HL-60 (cell line): ENCODE measurements around the gene COL23A1.

Experiments
- DNase-seq, 2 experiments: peaks; one replicate each; pipeline ENCODE4 v3.0.0-alpha.2; 2010 to 2020; ENCODE audit warnings: low read depth in 1 of 2, low spot score in 1 of 2
- H3K27ac ChIP-seq: fragments of 250-450 bp; sonication (Bioruptor Pico); replicated peaks from 2 replicates; pipeline ENCODE4 v1.5.1; 2020; ENCODE audit warnings: mild to moderate bottlenecking, moderate library complexity
- H3K27me3 ChIP-seq: fragments of 250-450 bp; sonication (Bioruptor Pico); 2 replicates; pipeline ENCODE4 v1.5.1; 2021; ENCODE audit warnings: mild to moderate bottlenecking, moderate library complexity; ENCODE audit not compliant: insufficient read depth, poor library complexity, severe bottlenecking
- H3K4me3 ChIP-seq: replicated peaks from 2 replicates; pipeline ENCODE4 v1.5.1; 2011; ENCODE audit warnings: mild to moderate bottlenecking, control low read depth, low read length; ENCODE audit not compliant: insufficient read depth
- GABPA ChIP-seq: IDR thresholded peaks from 2 replicates; pipeline ENCODE4 v1.6.1; 2012; ENCODE audit warnings: low read depth
- POLR2AphosphoS5 ChIP-seq: IDR thresholded peaks from 2 replicates; pipeline ENCODE4 v1.6.1; 2012; ENCODE audit warnings: low read depth
- SPI1 ChIP-seq: IDR thresholded peaks from 2 replicates; pipeline ENCODE4 v1.6.1; 2012; ENCODE audit warnings: low read depth, mild to moderate bottlenecking, borderline replicate concordance
- TF ChIP-seq, protein P1 (sequence below): IDR thresholded peaks from 2 replicates; pipeline ENCODE4 v1.6.1; 2012; ENCODE audit warnings: low read depth; ENCODE audit not compliant: insufficient replicate concordance
- TF ChIP-seq, protein P2 (sequence below): IDR thresholded peaks from one replicate; pipeline ENCODE4 v1.5.1; 2011; ENCODE audit warnings: low read length, control low read depth, inconsistent platforms; ENCODE audit not compliant: insufficient read depth

Gene COL23A1

DNA sequence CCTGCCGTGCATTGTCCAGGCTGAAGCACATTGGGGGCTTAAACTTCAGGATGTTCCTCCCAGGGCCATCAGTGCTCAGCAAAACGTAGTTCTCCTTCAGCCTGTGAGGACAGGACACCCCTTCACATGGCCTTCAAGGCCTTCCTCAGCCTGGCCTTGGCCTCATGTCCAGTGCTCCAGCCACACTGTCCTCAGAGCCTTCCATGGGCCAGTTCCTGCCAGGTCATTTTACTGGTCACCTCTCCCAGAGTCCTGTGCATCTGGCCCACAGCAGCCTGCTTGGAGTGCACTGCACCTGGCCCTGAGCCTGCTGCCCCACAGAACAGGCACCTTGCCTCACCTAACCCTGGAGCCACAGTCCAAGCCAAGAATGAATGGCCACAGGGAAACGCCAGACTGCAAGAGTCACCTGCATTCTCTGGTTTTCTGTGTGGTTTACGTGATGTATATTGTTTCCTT, 377.2 kb downstream of the COL23A1 start:
- TF ChIP-seq POLR2AphosphoS5, result peak; percentile 69; the same call in 1 of the 2 replicates
- TF ChIP-seq, protein P1, sequence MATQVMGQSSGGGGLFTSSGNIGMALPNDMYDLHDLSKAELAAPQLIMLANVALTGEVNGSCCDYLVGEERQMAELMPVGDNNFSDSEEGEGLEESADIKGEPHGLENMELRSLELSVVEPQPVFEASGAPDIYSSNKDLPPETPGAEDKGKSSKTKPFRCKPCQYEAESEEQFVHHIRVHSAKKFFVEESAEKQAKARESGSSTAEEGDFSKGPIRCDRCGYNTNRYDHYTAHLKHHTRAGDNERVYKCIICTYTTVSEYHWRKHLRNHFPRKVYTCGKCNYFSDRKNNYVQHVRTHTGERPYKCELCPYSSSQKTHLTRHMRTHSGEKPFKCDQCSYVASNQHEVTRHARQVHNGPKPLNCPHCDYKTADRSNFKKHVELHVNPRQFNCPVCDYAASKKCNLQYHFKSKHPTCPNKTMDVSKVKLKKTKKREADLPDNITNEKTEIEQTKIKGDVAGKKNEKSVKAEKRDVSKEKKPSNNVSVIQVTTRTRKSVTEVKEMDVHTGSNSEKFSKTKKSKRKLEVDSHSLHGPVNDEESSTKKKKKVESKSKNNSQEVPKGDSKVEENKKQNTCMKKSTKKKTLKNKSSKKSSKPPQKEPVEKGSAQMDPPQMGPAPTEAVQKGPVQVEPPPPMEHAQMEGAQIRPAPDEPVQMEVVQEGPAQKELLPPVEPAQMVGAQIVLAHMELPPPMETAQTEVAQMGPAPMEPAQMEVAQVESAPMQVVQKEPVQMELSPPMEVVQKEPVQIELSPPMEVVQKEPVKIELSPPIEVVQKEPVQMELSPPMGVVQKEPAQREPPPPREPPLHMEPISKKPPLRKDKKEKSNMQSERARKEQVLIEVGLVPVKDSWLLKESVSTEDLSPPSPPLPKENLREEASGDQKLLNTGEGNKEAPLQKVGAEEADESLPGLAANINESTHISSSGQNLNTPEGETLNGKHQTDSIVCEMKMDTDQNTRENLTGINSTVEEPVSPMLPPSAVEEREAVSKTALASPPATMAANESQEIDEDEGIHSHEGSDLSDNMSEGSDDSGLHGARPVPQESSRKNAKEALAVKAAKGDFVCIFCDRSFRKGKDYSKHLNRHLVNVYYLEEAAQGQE, result no peak
- Histone ChIP-seq H3K4me3 (no peak overlapping the region), H3K27ac (peak overlapping the region; percentile 14; the same call in 1 of the 2 replicates), H3K27me3 (no peaks in the 10 kb centered on the region)
- no peak for DNase-seq

DNA sequence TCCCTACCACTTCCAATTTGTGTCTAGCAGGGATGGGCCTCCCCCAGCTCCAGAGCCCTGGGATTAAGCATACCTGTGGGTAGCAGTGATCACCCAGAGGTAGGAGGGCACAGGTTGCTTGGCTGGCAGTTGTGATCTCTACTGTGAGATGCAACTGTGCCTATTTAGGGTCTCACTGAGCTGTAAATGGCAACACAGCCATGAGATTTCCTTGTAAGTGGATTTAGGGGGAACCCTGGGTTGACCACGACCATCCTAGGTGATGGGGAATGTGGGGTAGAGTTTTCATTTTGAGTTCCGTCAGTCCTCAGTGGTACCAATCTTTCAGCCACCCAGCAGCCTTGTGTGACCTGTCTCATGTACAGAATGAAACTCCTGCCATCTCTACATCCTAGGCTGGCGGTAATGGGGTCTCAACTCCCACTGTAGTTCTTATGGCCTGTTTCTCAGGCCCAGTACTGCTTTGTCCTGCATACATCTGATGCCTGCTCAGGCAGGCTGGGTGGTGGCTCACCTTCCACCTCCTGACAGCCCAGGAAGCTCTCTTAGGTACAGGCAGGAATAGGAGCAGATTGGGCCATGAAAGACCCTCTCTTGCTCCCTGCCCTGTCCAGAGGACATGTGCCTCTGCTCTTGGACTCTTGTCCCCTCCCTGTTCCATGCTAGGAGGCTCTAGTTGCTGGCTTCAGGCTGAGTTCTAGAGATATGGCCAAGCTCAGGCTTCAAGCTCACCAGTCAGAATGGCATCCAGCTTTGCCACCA, 377.8 kb downstream of the COL23A1 start:
- no peak for DNase-seq
- Histone ChIP-seq H3K27ac (no peak overlapping the region), H3K4me3 (no peak overlapping the region), H3K27me3 (no peaks in the 10 kb centered on the region)
- TF ChIP-seq POLR2AphosphoS5 (peak; percentile 77), SPI1 (no peak), GABPA (no peak)
- TF ChIP-seq, protein P2, sequence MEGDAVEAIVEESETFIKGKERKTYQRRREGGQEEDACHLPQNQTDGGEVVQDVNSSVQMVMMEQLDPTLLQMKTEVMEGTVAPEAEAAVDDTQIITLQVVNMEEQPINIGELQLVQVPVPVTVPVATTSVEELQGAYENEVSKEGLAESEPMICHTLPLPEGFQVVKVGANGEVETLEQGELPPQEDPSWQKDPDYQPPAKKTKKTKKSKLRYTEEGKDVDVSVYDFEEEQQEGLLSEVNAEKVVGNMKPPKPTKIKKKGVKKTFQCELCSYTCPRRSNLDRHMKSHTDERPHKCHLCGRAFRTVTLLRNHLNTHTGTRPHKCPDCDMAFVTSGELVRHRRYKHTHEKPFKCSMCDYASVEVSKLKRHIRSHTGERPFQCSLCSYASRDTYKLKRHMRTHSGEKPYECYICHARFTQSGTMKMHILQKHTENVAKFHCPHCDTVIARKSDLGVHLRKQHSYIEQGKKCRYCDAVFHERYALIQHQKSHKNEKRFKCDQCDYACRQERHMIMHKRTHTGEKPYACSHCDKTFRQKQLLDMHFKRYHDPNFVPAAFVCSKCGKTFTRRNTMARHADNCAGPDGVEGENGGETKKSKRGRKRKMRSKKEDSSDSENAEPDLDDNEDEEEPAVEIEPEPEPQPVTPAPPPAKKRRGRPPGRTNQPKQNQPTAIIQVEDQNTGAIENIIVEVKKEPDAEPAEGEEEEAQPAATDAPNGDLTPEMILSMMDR, result no peak
- TF ChIP-seq, protein P1, result no peak

DNA sequence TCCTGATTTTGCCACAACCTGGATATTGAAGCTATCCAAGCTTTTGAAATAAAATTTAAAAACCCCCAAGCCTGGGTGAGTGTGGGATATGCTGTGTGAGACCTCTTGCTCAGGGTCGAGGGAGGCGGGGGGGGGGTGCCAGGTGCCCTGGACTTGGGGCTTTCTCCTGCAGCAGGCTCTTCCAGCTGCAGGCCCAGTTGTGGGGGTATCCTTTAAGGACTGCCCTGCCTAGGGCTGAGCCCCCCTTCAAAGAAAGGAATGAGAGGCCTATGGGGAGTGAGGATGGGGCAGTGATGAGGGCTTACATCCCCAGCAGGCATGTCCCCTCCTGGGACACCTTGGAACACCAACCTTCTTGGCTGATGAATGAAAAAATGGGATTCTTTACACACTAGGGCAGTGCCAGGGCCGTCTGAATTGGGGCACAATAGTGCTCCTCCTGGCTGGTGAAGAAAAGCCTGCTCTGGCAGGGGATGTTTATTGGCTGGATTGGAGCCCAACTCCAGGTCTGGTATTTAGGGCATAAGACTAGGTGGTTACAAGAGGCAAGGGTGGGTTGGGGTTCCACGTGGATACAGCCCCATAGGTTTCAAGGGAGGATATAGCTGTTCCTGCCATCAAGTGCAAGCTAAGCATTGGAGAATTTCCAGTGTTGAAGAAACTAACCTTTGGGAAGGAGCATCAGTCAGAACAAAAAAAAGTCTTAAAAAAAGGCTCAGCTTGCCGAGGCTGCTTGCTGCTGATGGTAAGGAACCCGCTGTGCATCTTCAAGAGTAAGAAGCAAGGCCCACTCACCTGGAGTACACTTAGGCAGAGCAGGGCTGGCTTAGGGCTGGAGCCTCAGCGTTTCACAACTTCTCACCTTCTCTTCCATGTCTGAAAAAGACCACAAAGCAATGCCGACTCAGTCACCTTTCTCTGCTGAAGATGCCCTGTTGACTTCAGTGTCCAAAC, 378.8 kb downstream of the COL23A1 start:
- no peak overlapping the region for H3K27ac ChIP-seq
- DNase-seq, result no peak

More for the DNA sequence above, 378.8 kb downstream of the COL23A1 start:
- TF ChIP-seq, protein P2, result no peak
- no peak for TF ChIP-seq SPI1
- TF ChIP-seq, protein P1, result no peak
- no peak for TF ChIP-seq GABPA
- no peak for TF ChIP-seq POLR2AphosphoS5
- H3K27me3 ChIP-seq, result no peaks in the 10 kb centered on the region
- no peak overlapping the region for H3K4me3 ChIP-seq
